Caco-2 (cell line): ENCODE measurements around the gene PMPCA. TPM values are rescaled to one million over a fixed set of nuclear protein-coding genes. Genes with fewer than 3 reads are reported as not detected.

Source experiments
- BruUV-seq: library from RNA; stranded (reverse); fragments of 400-500 nt; replicated peaks from 2 replicates; lab custom pipeline; 2021; lab: Mats Ljungman, UMichigan
- CTCF ChIA-PET: fragments of 300-600 bp; sonication (Branson Sonifier 250); formaldehyde crosslinking; loops from one replicate; lab custom pipeline; 2022; ENCODE audit warnings: antibody characterized with exemption; lab: Charles Lee
- POLR2A ChIA-PET: fragments of 300-600 bp; sonication (Branson Sonifier 250); formaldehyde crosslinking; loops from one replicate; lab custom pipeline; 2022; ENCODE audit warnings: antibody characterized with exemption; lab: Charles Lee
- DNase-seq, 2 experiments: peaks; one replicate each; pipeline versions ENCODE4 v3.0.0 to v3.0.0-alpha.2; 2020 to 2022
- H3K27me3 ChIP-seq: replicated peaks from 2 replicates; pipeline ENCODE4 v1.6.0; 2011; ENCODE audit warnings: low read length; ENCODE audit not compliant: control insufficient read depth, insufficient read depth
- H3K36me3 ChIP-seq: 2 replicates; pipeline ENCODE4 v1.5.1; 2011; ENCODE audit warnings: low read length; ENCODE audit not compliant: control insufficient read depth, insufficient read depth
- H3K4me1 ChIP-seq: fragments of 250-450 bp; sonication (Bioruptor Pico); 2 replicates; pipeline ENCODE4 v1.5.1; 2020; ENCODE audit warnings: mild to moderate bottlenecking
- H3K4me3 ChIP-seq: 2 replicates; pipeline ENCODE4 v1.5.1; 2011; ENCODE audit warnings: low read depth, mild to moderate bottlenecking, control low read depth, low read length
- H3K9me3 ChIP-seq: fragments of 250-450 bp; sonication (Bioruptor Pico); 2 replicates; pipeline ENCODE4 v1.5.1; 2020; ENCODE audit warnings: mild to moderate bottlenecking, moderate library complexity
- H3K27ac Mint-ChIP-seq: one replicate; pipeline ENCODE4 v1.8.0; 2022; ENCODE audit warnings: mixed read lengths; ENCODE audit not compliant: unreplicated experiment
- H3K27me3 Mint-ChIP-seq: one replicate; pipeline ENCODE4 v1.8.0; 2022; ENCODE audit warnings: mixed read lengths; ENCODE audit not compliant: insufficient read depth, unreplicated experiment
- H3K36me3 Mint-ChIP-seq: one replicate; pipeline ENCODE4 v1.8.0; 2022; ENCODE audit warnings: mild to moderate bottlenecking, mixed read lengths; ENCODE audit not compliant: insufficient read depth, unreplicated experiment
- H3K4me1 Mint-ChIP-seq: one replicate; pipeline ENCODE4 v1.8.0; 2022; ENCODE audit warnings: low read depth, mixed read lengths; ENCODE audit not compliant: unreplicated experiment
- H3K4me3 Mint-ChIP-seq: one replicate; pipeline ENCODE4 v1.8.0; 2022; ENCODE audit warnings: mild to moderate bottlenecking, moderate library complexity, mixed read lengths; ENCODE audit not compliant: unreplicated experiment
- H3K9me3 Mint-ChIP-seq: one replicate; pipeline ENCODE4 v1.8.0; 2022; ENCODE audit warnings: mixed read lengths; ENCODE audit not compliant: unreplicated experiment
- intact Hi-C: fragments of 100-400 bp; cut with micrococcal nuclease; formaldehyde crosslinking; loops from one replicate; pipeline ENCODE4 v1.10.0; 2022; ENCODE audit not compliant: unreplicated experiment
- total RNA-seq: library from RNA; stranded (reverse); gene quantifications from 2 replicates; pipeline ENCODE4 v1.2.3, GENCODE V29; 2022
- TF ChIP-seq, protein P1 (sequence below), 2 experiments: fragments of 200-600 bp in 1 of 2; IDR thresholded peaks; 1 replicate in 1 of 2; 2 replicates in 1 of 2; pipeline versions ENCODE4 v1.5.1 to v1.8.0; 2011 to 2022; ENCODE audit warnings: antibody characterized with exemption in 1 of 2, control low read depth in 1 of 2, inconsistent platforms in 1 of 2, low read depth in 1 of 2, low read length in 1 of 2, mild to moderate bottlenecking in 1 of 2, moderate library complexity in 1 of 2; ENCODE audit not compliant: insufficient read depth in 1 of 2, severe bottlenecking in 1 of 2, unreplicated experiment in 1 of 2

PMPCA gene
- total RNA-seq, 1 experiment from 2014 or later: 91.5 TPM

- CTCF ChIA-PET: no interaction called here
- intact Hi-C loops: no loop called here
- TF ChIP-seq, protein P1, sequence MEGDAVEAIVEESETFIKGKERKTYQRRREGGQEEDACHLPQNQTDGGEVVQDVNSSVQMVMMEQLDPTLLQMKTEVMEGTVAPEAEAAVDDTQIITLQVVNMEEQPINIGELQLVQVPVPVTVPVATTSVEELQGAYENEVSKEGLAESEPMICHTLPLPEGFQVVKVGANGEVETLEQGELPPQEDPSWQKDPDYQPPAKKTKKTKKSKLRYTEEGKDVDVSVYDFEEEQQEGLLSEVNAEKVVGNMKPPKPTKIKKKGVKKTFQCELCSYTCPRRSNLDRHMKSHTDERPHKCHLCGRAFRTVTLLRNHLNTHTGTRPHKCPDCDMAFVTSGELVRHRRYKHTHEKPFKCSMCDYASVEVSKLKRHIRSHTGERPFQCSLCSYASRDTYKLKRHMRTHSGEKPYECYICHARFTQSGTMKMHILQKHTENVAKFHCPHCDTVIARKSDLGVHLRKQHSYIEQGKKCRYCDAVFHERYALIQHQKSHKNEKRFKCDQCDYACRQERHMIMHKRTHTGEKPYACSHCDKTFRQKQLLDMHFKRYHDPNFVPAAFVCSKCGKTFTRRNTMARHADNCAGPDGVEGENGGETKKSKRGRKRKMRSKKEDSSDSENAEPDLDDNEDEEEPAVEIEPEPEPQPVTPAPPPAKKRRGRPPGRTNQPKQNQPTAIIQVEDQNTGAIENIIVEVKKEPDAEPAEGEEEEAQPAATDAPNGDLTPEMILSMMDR (IDR thresholded peaks at IDR 0.05; ENCODE audit: insufficient read depth in 1 of 2, low read depth in 1 of 2, low read length in 1 of 2, severe bottlenecking in 1 of 2, unreplicated experiment in 1 of 2): no peak
Measured at GRCh38 chr9:136433043-136433715, 22.7 kb downstream of the PMPCA start.

DNA sequence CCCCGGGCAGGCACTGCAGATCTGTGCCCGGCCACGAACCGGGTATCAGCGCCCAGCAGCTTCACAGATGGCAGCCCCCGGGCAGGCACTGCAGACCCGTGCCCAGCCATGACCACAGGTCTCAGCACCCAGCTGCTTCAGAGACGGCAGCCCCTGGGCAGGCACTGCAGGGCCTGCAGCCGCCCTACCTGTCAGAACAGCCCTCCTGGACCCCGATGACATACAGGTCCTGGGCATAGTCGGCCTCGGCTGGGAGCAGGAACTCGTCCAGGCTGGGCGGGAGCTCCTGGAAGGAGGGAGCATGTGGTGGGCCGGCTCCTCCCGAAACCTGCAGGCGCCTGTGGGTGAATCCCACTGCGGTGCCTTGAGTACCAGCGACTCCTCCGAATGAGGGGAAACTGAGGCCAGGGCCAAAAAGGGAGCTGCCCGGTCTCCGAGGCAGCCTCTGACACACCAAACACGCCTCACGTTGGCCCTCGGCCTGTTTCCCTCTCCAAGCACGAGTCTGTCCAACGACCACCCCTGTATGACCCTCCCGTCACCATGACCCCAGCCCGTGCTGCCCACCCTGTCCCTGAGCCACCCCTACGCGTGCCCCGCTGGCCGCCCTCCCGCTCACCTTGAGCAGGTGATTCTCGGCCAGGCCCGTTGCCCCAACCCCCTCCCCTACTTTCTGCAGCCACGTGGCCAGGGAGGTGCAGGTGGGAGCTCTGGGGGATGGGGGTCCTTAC lies 23.6 kb downstream of the PMPCA start:
- H3K27ac Mint-ChIP-seq: no peak overlapping the region
- Histone ChIP-seq H3K9me3 (no peaks in the 10 kb centered on the region), H3K27me3 (no peaks in the 10 kb centered on the region), H3K4me1 (peaks cover 8% of the 10 kb centered on the region), H3K4me3 (no peak overlapping the region), H3K36me3 (peaks cover 1% of the 10 kb centered on the region; the same call in 1 of the 2 replicates)
- TF ChIP-seq, protein P1 (IDR thresholded peaks at IDR 0.05; ENCODE audit: insufficient read depth in 1 of 2, low read depth in 1 of 2, low read length in 1 of 2, severe bottlenecking in 1 of 2, unreplicated experiment in 1 of 2): no peak
- H3K36me3 Mint-ChIP-seq: peaks cover 28% of the 10 kb centered on the region
- POLR2A ChIA-PET: no interaction called here
- H3K9me3 Mint-ChIP-seq: no peaks in the 10 kb centered on the region
- H3K4me1 Mint-ChIP-seq: peaks cover 7% of the 10 kb centered on the region
- intact Hi-C loops: no loop called here
- no peaks in the 10 kb centered on the region for H3K27me3 Mint-ChIP-seq
- DNase-seq: no peak
- no peak overlapping the region for H3K4me3 Mint-ChIP-seq
- CTCF ChIA-PET: no interaction called here
- no TSS peak for BruUV-seq

More at GRCh38 chr9:136433043-136433715, 22.7 kb downstream of the PMPCA start:
- POLR2A ChIA-PET: no interaction called here
- Mint-ChIP-seq H3K36me3 (peaks cover 30% of the 10 kb centered on the region), H3K27ac (no peak overlapping the region), H3K27me3 (no peaks in the 10 kb centered on the region), H3K9me3 (no peaks in the 10 kb centered on the region), H3K4me1 (peaks cover 7% of the 10 kb centered on the region), H3K4me3 (no peak overlapping the region)
- no TSS peak for BruUV-seq
- DNase-seq: no peak
- H3K4me1 ChIP-seq: peaks cover 8% of the 10 kb centered on the region
- H3K36me3 ChIP-seq: peaks cover 1% of the 10 kb centered on the region; the same call in 1 of the 2 replicates
- no peak overlapping the region for H3K4me3 ChIP-seq
- no peaks in the 10 kb centered on the region for H3K9me3 ChIP-seq
- no peaks in the 10 kb centered on the region for H3K27me3 ChIP-seq

DNA sequence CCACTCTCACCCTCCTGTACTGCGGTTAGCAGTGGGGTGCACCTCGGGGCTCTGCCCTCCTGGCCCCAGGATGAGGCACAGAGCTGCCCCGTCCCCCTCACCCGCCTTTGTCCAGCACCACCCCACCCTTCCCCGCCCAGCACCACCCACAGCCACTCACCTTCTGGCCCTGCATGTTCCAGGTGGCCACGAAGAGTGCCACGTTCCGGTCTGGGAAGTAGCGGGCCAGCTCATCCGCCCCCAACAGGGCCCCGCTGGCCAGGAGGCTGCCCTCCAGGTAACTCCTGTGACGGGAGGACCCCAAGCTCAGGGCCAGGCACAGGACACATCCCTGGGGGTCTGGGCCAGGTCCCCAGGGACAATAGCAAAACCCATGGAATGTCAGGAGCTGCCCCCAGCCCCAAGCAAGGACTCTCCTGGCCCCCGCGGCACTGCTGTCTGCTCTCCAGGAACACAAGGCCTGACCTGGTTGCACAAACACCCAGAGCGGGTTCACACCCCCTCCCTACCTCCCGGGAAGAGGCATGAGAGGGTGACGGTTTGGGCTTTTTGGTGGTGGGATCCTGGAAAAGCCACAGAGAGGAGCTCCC lies 24.2 kb downstream of the PMPCA start:
- peaks cover 8% of the 10 kb centered on the region for H3K4me1 ChIP-seq
- no peak overlapping the region for H3K4me3 ChIP-seq
- no peaks in the 10 kb centered on the region for H3K36me3 ChIP-seq
- CTCF ChIA-PET: no interaction called here
- no peaks in the 10 kb centered on the region for H3K9me3 ChIP-seq
- no peak overlapping the region for H3K27ac Mint-ChIP-seq
- DNase-seq: no peak
- intact Hi-C loops: no loop called here
- H3K27me3 ChIP-seq: no peaks in the 10 kb centered on the region
- no TSS peak for BruUV-seq
- H3K4me1 Mint-ChIP-seq: peaks cover 7% of the 10 kb centered on the region
- TF ChIP-seq, protein P1 (IDR thresholded peaks at IDR 0.05; ENCODE audit: insufficient read depth in 1 of 2, low read depth in 1 of 2, low read length in 1 of 2, severe bottlenecking in 1 of 2, unreplicated experiment in 1 of 2): no peak
- no peak overlapping the region for H3K4me3 Mint-ChIP-seq
- no peaks in the 10 kb centered on the region for H3K9me3 Mint-ChIP-seq
- POLR2A ChIA-PET: no interaction called here
- peaks cover 23% of the 10 kb centered on the region for H3K36me3 Mint-ChIP-seq
- no peaks in the 10 kb centered on the region for H3K27me3 Mint-ChIP-seq
